GM12891 (cell line): ENCODE measurements around the gene ATP2B2.

Experiments
- POLR2A ChIP-seq: IDR thresholded peaks from 2 replicates; pipeline ENCODE4 v1.6.1; 2011; ENCODE audit warnings: low read depth, low read length, control low read depth
- TAF1 ChIP-seq: IDR thresholded peaks from 2 replicates; pipeline ENCODE4 v1.6.1; 2011; ENCODE audit warnings: low read depth, low read length, control low read depth

DNA sequence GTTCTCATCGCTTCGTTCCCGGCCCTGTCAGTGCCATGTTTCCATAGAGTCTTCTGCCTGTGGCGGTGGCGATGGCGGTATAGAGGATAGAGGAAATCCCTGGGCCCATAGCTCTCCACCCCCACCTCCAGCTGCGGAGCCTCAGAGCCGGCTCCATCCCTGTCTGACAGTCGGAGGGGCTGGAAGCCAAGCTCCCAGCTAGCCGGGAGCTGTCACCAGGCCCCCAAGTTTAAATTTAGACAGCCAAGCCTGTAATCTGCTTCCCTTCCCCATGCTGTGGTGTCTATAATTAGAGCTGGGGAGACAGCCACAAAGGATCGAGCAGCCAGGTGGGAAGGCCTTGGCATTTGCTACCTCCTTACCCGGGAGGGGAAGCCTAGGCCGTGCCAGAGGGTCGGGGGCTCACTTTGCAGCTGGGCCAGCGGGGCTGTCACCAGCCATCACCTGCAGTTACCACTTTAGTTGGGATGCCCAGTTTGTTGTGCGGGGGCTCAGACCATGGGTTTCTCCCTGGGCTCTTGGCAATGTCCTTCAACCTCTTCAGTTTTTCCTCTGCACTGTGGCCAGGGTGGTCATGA, 128.1 kb downstream of the ATP2B2 start:
- TF ChIP-seq TAF1 (no peak), POLR2A (no peak)
